GM20431 (cell line): ENCODE results near the gene JPH2.

Experiments used
- in situ Hi-C: fragments of 300-500 bp; cut with MseI, MboI; formaldehyde crosslinking; loops from one replicate; pipeline ENCODE4 v1.15.0; 2020; ENCODE audit warnings: low sequenced_read_pairs; ENCODE audit not compliant: unreplicated experiment

Gene JPH2

DNA sequence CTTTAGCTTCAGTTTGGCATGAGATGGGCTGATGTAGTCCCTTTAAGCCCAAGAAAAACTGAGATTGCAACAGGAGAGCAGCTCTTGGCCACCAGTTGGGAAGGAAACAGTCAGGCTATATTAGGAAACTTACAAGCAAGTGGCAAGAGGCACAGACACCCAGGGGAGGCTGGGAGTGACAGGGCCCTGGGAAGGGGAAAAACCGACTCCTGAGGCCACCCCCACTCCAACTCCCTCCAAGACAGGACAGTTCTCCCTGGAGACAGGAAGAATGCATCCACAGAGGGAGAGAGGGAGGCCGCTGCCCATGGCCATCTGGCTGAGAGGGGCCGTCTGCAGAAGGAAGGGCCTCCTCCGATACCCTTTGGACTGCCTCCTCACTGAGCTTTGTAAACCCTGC lies 20.5 kb downstream of the JPH2 start:
- in situ Hi-C loops = no loop called here

- in situ Hi-C loops = no loop called here
Observed at GRCh38 chr20:44166008-44166407, 21.0 kb downstream of the JPH2 start.

DNA sequence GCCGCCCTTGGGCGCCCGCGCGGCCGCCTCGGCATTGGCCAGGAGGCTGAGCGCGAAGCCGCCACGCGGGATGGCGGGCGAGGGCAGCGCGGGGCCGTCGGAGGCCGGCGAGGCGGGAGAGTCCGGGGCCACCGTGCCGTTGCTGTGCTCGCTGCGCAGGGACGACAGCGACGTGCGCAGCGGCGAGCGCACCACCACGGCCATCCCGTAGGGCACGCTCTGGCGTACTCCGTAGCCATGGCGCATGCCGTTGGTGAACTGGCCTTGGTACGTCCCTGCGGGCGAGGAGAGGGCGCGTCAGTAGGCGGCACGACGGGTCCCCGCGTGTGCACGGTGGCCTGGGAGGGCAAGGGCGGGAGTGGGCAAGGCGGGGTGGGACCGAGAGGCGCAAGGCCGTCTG lies 26.9 kb downstream of the JPH2 start:
- in situ Hi-C loops = no loop called here

DNA sequence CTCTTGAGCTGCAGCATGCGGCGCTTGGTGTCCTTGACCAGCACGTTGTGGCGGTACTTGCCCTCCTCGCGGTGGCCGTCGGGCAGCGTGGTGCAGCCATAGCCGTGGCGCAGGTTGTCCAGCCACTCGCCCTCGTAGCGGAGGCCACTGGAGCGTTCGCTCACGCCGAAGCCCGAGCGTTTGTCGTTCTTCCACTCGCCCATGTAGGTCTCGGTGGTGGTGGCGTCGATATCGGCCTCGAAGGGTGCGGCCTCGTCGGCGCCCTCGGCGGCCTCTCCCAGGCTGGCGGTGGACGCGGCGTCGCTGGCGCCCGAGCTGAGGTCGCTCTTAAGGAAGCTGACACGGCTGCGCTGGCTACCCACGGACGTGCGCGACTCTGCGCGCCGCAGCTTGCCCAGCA lies 27.3 kb downstream of the JPH2 start:
- in situ Hi-C loops = no loop called here

GRCh38 chr20:44159125-44159524 lies 27.9 kb downstream of the JPH2 start:
- in situ Hi-C loops = no loop called here

DNA sequence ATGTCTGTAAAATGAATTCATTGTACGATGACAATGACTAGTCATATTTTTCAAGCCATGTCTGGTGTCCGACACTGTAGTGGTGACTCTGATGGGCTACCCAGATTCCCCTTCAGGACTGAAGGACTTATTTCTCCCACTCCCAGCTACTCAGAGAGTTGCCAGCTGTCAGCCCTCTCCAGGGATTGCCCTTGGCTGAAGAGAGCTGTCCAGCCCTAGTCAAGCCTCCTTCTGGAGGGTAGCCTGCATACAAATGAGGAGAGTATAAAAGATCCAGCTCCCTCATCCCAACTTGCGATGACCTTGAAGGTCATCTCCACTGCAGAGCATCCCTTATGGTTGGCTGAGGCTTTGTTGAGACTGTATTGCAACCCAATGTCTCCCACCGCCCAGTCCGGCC lies 29.9 kb downstream of the JPH2 start:
- in situ Hi-C loops = no loop called here

GRCh38 chr20:44154521-44155001 lies 32.4 kb downstream of the JPH2 start:
- in situ Hi-C loops = no loop called here

- in situ Hi-C loops = no loop called here
Observed at GRCh38 chr20:44153636-44154043, 33.3 kb downstream of the JPH2 start.

- in situ Hi-C loops = no loop called here
Observed at GRCh38 chr20:44151621-44152416, 35.2 kb downstream of the JPH2 start.

GRCh38 chr20:44146272-44146671 lies 40.7 kb downstream of the JPH2 start:
- in situ Hi-C loops = no loop called here

- in situ Hi-C loops = no loop called here
Observed at GRCh38 chr20:44145131-44145775, 41.7 kb downstream of the JPH2 start.

DNA sequence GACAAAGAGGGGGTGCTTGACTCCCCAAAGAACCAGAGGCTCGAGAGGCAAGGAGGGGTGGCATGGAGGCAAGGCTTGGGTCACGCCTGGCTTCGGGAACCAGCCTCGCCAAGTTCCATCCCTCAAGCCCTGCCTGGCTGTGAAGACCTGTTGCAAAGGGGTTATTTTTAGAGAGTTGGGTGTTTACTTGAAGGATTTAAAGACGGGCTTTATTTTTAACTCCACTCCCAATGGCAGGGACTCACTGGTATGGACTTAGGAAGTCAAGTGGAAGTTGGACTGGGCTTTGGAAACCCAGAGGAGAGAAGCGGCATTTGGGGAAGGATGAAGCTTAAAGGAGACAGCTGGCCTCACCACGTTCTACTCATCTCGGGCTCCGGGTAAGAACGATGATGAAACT lies 43.1 kb downstream of the JPH2 start:
- in situ Hi-C loops = no loop called here

GRCh38 chr20:44142413-44142812 lies 44.6 kb downstream of the JPH2 start:
- in situ Hi-C loops = no loop called here

DNA sequence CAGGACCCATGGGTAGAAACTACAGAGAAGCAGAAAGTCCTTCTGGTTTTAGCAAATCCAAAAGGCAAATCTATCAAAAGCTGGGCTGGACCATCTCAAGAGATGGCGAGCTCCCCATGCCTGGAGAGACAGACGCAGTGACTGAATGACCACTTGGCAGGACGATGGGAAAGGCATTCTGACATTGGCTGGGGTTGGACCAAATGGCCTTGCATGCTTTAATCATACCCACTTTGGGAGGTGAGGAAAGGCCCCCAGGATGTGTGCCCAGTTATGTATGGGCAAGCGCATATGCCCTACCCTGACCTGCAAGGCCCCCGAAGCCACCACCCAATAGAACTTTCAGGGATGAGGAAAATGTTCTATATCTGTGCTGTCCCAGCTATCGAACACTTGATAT lies 45.1 kb downstream of the JPH2 start:
- in situ Hi-C loops = no loop called here

GRCh38 chr20:44138867-44139266 lies 48.1 kb downstream of the JPH2 start:
- in situ Hi-C loops = no loop called here

- in situ Hi-C loops = no loop called here
Observed at GRCh38 chr20:44137266-44137801, 49.7 kb downstream of the JPH2 start.

DNA sequence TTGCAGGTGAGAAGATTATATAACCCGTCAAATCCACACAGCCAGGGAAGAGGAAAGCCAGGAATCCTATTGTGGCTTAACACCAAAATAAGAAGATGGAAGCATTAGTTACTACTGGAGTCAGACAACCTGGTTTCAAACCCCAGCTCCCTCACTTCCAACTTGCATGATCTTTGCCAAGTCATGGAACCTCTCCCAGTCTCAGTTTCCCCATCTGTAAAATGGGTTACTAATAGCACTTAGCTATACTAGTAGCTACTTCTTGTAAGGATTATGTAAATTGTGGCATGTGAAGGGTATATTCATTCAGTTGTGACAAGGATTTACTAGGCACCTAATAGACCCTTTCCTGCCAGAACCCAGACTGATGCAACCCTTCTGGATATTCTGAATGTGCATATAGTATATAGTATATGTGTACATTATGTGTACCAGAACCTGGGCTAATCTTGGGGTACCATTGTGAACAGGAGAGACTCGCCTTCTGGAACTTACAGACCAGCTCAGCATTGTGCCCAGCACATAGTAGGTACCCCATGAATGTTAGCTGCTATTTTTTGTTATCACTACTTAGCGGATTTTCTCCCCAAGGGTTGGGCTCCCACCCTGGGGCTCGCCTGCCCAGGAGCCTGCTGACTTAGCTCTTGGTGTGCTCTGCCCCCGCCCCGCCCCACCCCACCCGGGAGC lies 50.3 kb downstream of the JPH2 start:
- in situ Hi-C loops = no loop called here

- in situ Hi-C loops = no loop called here
Observed at GRCh38 chr20:44135417-44136204, 51.4 kb downstream of the JPH2 start.

- in situ Hi-C loops = no loop called here
Observed at GRCh38 chr20:44135012-44135412, 52.0 kb downstream of the JPH2 start.

- in situ Hi-C loops = no loop called here
Observed at GRCh38 chr20:44133424-44133823, 53.6 kb downstream of the JPH2 start.
